OCI-LY1 (cell line): Measurements from ENCODE around the gene GLIS1.

Experiments used
- CTCF ChIP-seq: fragments of 200-600 bp; sonication (generic), shearing (Covaris generic); IDR thresholded peaks from 2 replicates; pipeline ENCODE4 v1.5.1; 2017; ENCODE audit warnings: mild to moderate bottlenecking, antibody characterized with exemption, low read length, moderate library complexity, mixed read lengths
- EZH2 ChIP-seq: fragments of 200-600 bp; sonication (generic), shearing (Covaris generic); IDR thresholded peaks from 2 replicates; pipeline ENCODE4 v1.8.0; 2017; ENCODE audit warnings: borderline replicate concordance, mixed run types, mild to moderate bottlenecking, antibody characterized with exemption, low read length, moderate library complexity, mixed read lengths

GRCh38 chr1:53483656-53484055, 255.3 kb downstream of the GLIS1 start:
- no peak for TF ChIP-seq CTCF
- TF ChIP-seq EZH2 = no peak
